ENCODE data around the gene GNPDA2.

GNPDA2 gene

GRCh38 chr4:44678094-44679041 lies 48.0 kb downstream of the GNPDA2 start, which contains the start of gene GUF1:
TSS of gene GUF1 (plus strand) at chr4:44678420. CDS start at chr4:44678623, 203 bp downstream.
- peak; percentile 88 to 90 for DNase-seq

- DNase-seq = no peak
These were observed 51.0 kb downstream of the GNPDA2 start for GRCh38 chr4:44675366-44675765.

GRCh38 chr4:44674471-44674870 lies 51.9 kb downstream of the GNPDA2 start:
- no peak for DNase-seq

DNA sequence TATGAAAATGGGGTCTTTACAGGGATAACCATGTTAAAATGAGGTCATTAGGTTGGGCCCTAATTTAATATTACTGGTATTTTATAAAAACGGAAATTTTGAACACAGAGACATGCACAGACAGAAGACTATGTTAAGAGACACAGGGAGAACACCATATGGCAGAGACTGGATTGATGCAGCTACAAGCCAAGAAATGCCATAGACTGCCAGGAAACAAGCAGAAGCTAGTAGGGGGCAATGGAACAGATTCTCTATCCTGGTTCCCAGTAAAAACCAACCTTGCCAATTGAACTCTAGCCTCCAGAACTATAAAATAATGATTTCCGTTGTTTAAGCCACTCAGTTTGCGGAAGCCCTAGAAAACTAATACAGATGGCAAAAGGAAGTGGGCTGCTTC lies 54.7 kb downstream of the GNPDA2 start:
- DNase-seq = no peak

- no peak for DNase-seq
These were observed 55.7 kb downstream of the GNPDA2 start for GRCh38 chr4:44670506-44671199.

GRCh38 chr4:44668526-44668925 lies 57.8 kb downstream of the GNPDA2 start:
- no peak for DNase-seq

DNA sequence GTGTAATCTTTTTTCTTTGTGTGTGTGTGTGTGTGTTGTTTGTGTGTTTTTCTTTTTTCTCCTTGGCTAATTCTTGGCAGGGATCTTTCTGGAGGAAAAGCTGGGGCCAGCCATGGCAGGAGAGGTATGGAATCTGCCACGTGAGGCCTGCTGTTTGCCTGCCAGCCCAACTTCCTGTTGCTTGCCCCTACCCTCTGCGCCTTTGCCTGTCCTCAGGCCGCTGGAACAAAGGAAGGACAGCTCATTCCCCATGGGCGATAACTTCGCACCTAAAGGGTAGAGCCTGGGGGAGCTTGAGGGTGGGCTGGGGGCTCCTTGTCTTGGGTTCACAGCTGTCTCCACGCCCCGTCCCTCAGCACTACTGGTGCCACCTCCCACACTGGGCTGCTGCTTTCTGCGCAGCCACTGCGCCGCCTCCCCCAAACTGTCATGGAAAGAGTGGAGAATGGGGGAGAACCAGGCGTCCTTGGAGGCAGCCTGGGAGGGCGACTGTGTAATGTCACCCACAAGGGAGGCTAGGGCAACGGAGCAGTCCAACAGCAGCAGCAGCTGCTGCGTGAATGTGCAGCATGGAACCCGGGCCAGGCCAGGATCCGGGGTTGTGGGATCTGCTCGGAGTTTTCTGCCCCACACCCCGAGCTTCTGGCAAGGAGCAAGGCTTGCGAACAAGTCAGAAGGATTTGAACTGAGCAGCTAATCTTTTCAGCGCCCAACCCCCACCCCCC lies 62.7 kb downstream of the GNPDA2 start:
- DNase-seq = no peak

DNA sequence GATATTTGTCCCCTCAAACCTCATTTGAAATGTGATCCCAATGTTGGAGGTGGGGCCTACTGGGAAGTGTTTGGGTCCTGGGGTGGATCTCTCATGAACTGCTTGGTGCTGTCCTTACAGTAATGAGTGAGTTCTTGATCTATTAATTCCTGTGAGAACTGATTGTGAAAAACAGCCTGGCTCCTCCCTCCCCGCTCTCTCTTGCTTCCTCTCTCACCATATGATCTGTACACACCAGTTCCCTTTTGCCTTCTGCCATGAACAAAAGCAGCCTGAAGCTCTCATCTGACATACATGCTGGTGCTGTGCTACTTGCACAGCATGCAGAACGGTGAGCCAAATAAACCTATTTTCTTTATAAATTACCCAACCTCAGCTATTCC lies 63.7 kb downstream of the GNPDA2 start:
- no peak for DNase-seq

GRCh38 chr4:44661940-44662622 lies 64.3 kb downstream of the GNPDA2 start:
- DNase-seq = no peak

- DNase-seq = no peak
These were observed 66.0 kb downstream of the GNPDA2 start for GRCh38 chr4:44660396-44660795.

GRCh38 chr4:44652002-44652401 lies 74.4 kb downstream of the GNPDA2 start:
- no peak for DNase-seq
